Measurements from ENCODE around the gene DNAH8.
"Not testable (repeated sequence)": the region's sequence is repeated elsewhere in the genome, so short reads cannot be mapped to it uniquely, and the experiment has no call there.

DNA sequence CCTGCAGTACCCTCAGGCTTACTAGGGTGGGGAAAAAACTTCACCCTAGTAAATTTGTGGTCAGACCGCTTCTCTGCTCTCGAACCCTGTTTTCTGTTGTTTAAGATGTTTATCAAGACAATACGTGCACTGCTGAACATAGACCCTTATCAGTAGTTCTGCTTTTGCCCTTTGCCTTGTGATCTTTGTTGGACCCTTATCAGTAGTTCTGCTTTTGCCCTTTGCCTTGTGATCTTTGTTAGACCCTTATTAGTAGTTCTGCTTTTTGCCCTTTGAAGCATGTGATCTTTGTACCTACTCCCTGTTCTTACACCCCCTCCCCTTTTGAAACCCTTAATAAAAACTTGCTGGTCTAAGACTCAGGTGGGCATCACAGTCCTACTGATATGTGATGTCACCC lies 15.4 kb upstream of the DNAH8 start:
- TF ChIP-seq, protein P1, sequence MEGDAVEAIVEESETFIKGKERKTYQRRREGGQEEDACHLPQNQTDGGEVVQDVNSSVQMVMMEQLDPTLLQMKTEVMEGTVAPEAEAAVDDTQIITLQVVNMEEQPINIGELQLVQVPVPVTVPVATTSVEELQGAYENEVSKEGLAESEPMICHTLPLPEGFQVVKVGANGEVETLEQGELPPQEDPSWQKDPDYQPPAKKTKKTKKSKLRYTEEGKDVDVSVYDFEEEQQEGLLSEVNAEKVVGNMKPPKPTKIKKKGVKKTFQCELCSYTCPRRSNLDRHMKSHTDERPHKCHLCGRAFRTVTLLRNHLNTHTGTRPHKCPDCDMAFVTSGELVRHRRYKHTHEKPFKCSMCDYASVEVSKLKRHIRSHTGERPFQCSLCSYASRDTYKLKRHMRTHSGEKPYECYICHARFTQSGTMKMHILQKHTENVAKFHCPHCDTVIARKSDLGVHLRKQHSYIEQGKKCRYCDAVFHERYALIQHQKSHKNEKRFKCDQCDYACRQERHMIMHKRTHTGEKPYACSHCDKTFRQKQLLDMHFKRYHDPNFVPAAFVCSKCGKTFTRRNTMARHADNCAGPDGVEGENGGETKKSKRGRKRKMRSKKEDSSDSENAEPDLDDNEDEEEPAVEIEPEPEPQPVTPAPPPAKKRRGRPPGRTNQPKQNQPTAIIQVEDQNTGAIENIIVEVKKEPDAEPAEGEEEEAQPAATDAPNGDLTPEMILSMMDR (IDR thresholded peaks at IDR 0.05) = not testable (repeated sequence)
- TF ChIP-seq POLR2A (IDR thresholded peaks at IDR 0.05) = not testable (repeated sequence)

All from sigmoid colon (tissue), 3 donors.